HepG2 (cell line): ENCODE measurements around the gene PALM. TPM values are rescaled to one million over a fixed set of nuclear protein-coding genes. Genes with fewer than 3 reads are reported as not detected.

Experiments used
- ARNTL ChIP-seq: sonication (generic); formaldehyde crosslinking; IDR thresholded peaks from 2 replicates; pipeline ENCODE4 v1.4.0; 2020; ENCODE audit warnings: mild to moderate bottlenecking, missing genetic modification reagents
- ASH2L ChIP-seq: fragments of 300-600, 200-600 bp; sonication (generic); IDR thresholded peaks from 2 replicates; pipeline ENCODE4 v1.7.0; 2017; ENCODE audit warnings: low read depth, mild to moderate bottlenecking, moderate library complexity, mixed read lengths, low read length; ENCODE audit not compliant: insufficient read length
- ATRX ChIP-seq: sonication (generic); formaldehyde crosslinking; IDR thresholded peaks from 2 replicates; pipeline ENCODE4 v1.4.0; 2020; ENCODE audit warnings: missing genetic modification reagents, borderline replicate concordance
- FOXM1 ChIP-seq: sonication (generic); formaldehyde crosslinking; IDR thresholded peaks from 2 replicates; pipeline ENCODE4 v1.5.0; 2020; ENCODE audit warnings: missing genetic modification reagents
- GZF1 ChIP-seq: sonication (generic); formaldehyde crosslinking; IDR thresholded peaks from 2 replicates; pipeline ENCODE4 v1.5.1; 2020; ENCODE audit warnings: mild to moderate bottlenecking, missing genetic modification reagents
- HDAC1 ChIP-seq: sonication (generic); formaldehyde crosslinking; IDR thresholded peaks from 2 replicates; pipeline ENCODE4 v1.5.1; 2020; ENCODE audit warnings: mild to moderate bottlenecking, missing genetic modification reagents
- HNRNPUL1 ChIP-seq: fragments of 200-400 bp; formaldehyde crosslinking; IDR thresholded peaks from 2 replicates; pipeline ENCODE4 v1.6.1; 2017; ENCODE audit warnings: low read depth, mild to moderate bottlenecking, low read length, moderate library complexity
- HOXA7 ChIP-seq: sonication (generic); formaldehyde crosslinking; IDR thresholded peaks from 2 replicates; pipeline ENCODE4 v1.8.1; 2022; ENCODE audit warnings: mild to moderate bottlenecking, missing genetic modification reagents, moderate library complexity
- MTF1 ChIP-seq: sonication (generic); formaldehyde crosslinking; IDR thresholded peaks from 2 replicates; pipeline ENCODE4 v1.5.0; 2020; ENCODE audit warnings: missing genetic modification reagents
- MXD3 ChIP-seq: IDR thresholded peaks from 2 replicates; pipeline ENCODE4 v1.6.1; 2016; ENCODE audit warnings: mild to moderate bottlenecking, missing biosample characterization, missing genetic modification reagents
- NAIF1 ChIP-seq: sonication (generic); formaldehyde crosslinking; IDR thresholded peaks from 2 replicates; pipeline ENCODE4 v1.5.0; 2020; ENCODE audit warnings: mild to moderate bottlenecking, missing genetic modification reagents, borderline replicate concordance
- NFATC3 ChIP-seq: sonication (generic); formaldehyde crosslinking; IDR thresholded peaks from 2 replicates; pipeline ENCODE4 v1.5.1; 2020; ENCODE audit warnings: mild to moderate bottlenecking, missing genetic modification reagents
- NFKB2 ChIP-seq: sonication (generic); formaldehyde crosslinking; IDR thresholded peaks from 2 replicates; pipeline ENCODE4 v1.4.0; 2020; ENCODE audit warnings: missing genetic modification reagents, borderline replicate concordance
- PHF8 ChIP-seq: sonication (generic); formaldehyde crosslinking; IDR thresholded peaks from 2 replicates; pipeline ENCODE4 v1.5.0; 2020; ENCODE audit warnings: missing genetic modification reagents
- POGZ ChIP-seq: sonication (generic); formaldehyde crosslinking; IDR thresholded peaks from 2 replicates; pipeline ENCODE4 v1.4.0; 2020; ENCODE audit warnings: mild to moderate bottlenecking, missing genetic modification reagents
- RNF2 ChIP-seq: fragments of 450-650 bp; conservative IDR thresholded peaks from 2 replicates; pipeline ENCODE4 v1.6.1; 2016; ENCODE audit warnings: low read depth
- SKIL ChIP-seq: sonication (generic); formaldehyde crosslinking; IDR thresholded peaks from 2 replicates; pipeline ENCODE4 v1.8.0; 2022; ENCODE audit warnings: missing genetic modification reagents, mild to moderate bottlenecking, moderate library complexity, borderline replicate concordance
- SMARCE1 ChIP-seq: fragments of 450-650 bp; IDR thresholded peaks from 2 replicates; pipeline ENCODE4 v1.6.1; 2017; ENCODE audit warnings: borderline replicate concordance
- SP4 ChIP-seq: sonication (generic); formaldehyde crosslinking; IDR thresholded peaks from 2 replicates; pipeline ENCODE4 v1.8.1; 2023; ENCODE audit warnings: mild to moderate bottlenecking, missing genetic modification reagents
- ZFP82 ChIP-seq: sonication (generic); formaldehyde crosslinking; IDR thresholded peaks from 2 replicates; pipeline ENCODE4 v1.5.1; 2020; ENCODE audit warnings: mild to moderate bottlenecking, missing genetic modification reagents, borderline replicate concordance
- ZKSCAN8 ChIP-seq: IDR thresholded peaks from 2 replicates; pipeline ENCODE4 v1.6.1; 2016; ENCODE audit warnings: borderline replicate concordance, missing genetic modification reagents, missing compliant biosample characterization
- ZMYM2 ChIP-seq: sonication (generic); formaldehyde crosslinking; IDR thresholded peaks from 2 replicates; pipeline ENCODE4 v1.8.0; 2022; ENCODE audit warnings: mild to moderate bottlenecking, missing genetic modification reagents
- ZNF180 ChIP-seq: sonication (generic); formaldehyde crosslinking; IDR thresholded peaks from 2 replicates; pipeline ENCODE4 v1.4.0; 2020; ENCODE audit warnings: low read depth, missing genetic modification reagents, borderline replicate concordance
- ZNF224 ChIP-seq: sonication (generic); formaldehyde crosslinking; IDR thresholded peaks from 2 replicates; pipeline ENCODE4 v1.5.0; 2020; ENCODE audit warnings: mild to moderate bottlenecking, missing genetic modification reagents
- ZNF235 ChIP-seq: sonication (generic); formaldehyde crosslinking; IDR thresholded peaks from 2 replicates; pipeline ENCODE4 v1.8.1; 2023; ENCODE audit warnings: mild to moderate bottlenecking, missing genetic modification reagents, borderline replicate concordance
- ZNF280B ChIP-seq: sonication (generic); formaldehyde crosslinking; IDR thresholded peaks from 2 replicates; pipeline ENCODE4 v1.5.0; 2020; ENCODE audit warnings: missing genetic modification reagents, mild to moderate bottlenecking, borderline replicate concordance
- ZNF546 ChIP-seq: sonication (generic); formaldehyde crosslinking; conservative IDR thresholded peaks from 2 replicates; pipeline ENCODE4 v1.8.1; 2023; ENCODE audit warnings: mild to moderate bottlenecking, missing genetic modification reagents
- ZNF768 ChIP-seq: sonication (generic); formaldehyde crosslinking; IDR thresholded peaks from 2 replicates; pipeline ENCODE4 v1.4.0; 2020; ENCODE audit warnings: missing genetic modification reagents
- ZNF776 ChIP-seq: sonication (generic); formaldehyde crosslinking; IDR thresholded peaks from 2 replicates; pipeline ENCODE4 v1.4.0; 2020; ENCODE audit warnings: mild to moderate bottlenecking, missing genetic modification reagents
- polyA plus RNA-seq, 8 experiments: library from polyadenylated mRNA; depleted of rRNA in 3 of 8; stranded (reverse) in 7 of 8; unstranded in 1 of 8; fragments of >200 nt; fragmentation: Illumina TruSeq in 4 of 8; extraction: Trizol in 4 of 8; gene quantifications; 2 replicates each; pipeline versions ENCODE4 v1.2.1 to v1.2.3, GENCODE V29; 2011 to 2016; ENCODE audit warnings: low read depth in 4 of 8, missing spikeins in 1 of 8, mixed read lengths in 1 of 8; ENCODE audit not compliant: insufficient read depth in 1 of 8
- total RNA-seq, 5 experiments: library from RNA; depleted of rRNA; stranded (reverse); fragments of >200 nt; fragmentation: Illumina TruSeq; extraction: Trizol; gene quantifications; 2 replicates each; pipeline ENCODE4 v1.2.3, GENCODE V29; 2016; ENCODE audit warnings: low read depth in 1 of 5

Gene PALM
- total and polyA plus RNA-seq, 2 of the 13 experiments (the other 11 are each of a cell fraction or from before 2014, with no cell fraction given): 4.0 to 9.7 TPM

- TF ChIP-seq ZNF768 (CRISPR knock-in tag) (peak; percentile 28; the same call in 1 of the 2 replicates), ATRX (CRISPR knock-in tag) (no peak), SP4 (CRISPR knock-in tag) (no peak), ZNF546 (CRISPR knock-in tag) (no peak), PHF8 (peak; percentile 76), FOXM1 (no peak), NAIF1 (no peak), ASH2L (peak; percentile 37), RNF2 (no peak), ZNF235 (CRISPR knock-in tag) (peak; percentile 68; the same call in 1 of the 2 replicates), GZF1 (CRISPR knock-in tag) (0 out of 2 replicates have a peak, but pooled peaks have one; percentile 55), HNRNPUL1 (no peak), SKIL (CRISPR knock-in tag) (peak; percentile 87), NFATC3 (CRISPR knock-in tag) (no peak), MTF1 (CRISPR knock-in tag) (no peak), ZNF776 (no peak), HOXA7 (CRISPR knock-in tag) (no peak; the same call in 1 of the 2 replicates), ZNF180 (CRISPR knock-in tag) (no peak), ZNF224 (CRISPR knock-in tag) (no peak), POGZ (CRISPR knock-in tag) (peak; percentile 81), MXD3 (CRISPR knock-in tag) (peak; percentile 37), ZFP82 (no peak), NFKB2 (CRISPR knock-in tag) (peak; percentile 66; the same call in 1 of the 2 replicates), ZNF280B (0 out of 2 replicates have a peak, but pooled peaks have one; percentile 45), ZMYM2 (CRISPR knock-in tag) (peak; percentile 88), SMARCE1 (no peak), HDAC1 (CRISPR knock-in tag) (peak; percentile 77), ZKSCAN8 (CRISPR knock-in tag) (peak; percentile 40; the same call in 1 of the 2 replicates), ARNTL (CRISPR knock-in tag) (no peak)
Observed at GRCh38 chr19:660793-661426, 47.8 kb upstream of the PALM start (continued).
